HG02884 (cell line): ENCODE results near the gene NANOGP8.

Experiments used
- ATAC-seq: cut with Tn5 transposase; IDR thresholded peaks from one replicate; pipeline ENCODE4 v1.9.1; 2021; ENCODE audit warnings: mild to moderate bottlenecking, moderate library complexity; ENCODE audit not compliant: unreplicated experiment

NANOGP8 gene

GRCh38 chr15:35061161-35061824 lies 23.8 kb downstream of the NANOGP8 start:
- no peak for ATAC-seq

DNA sequence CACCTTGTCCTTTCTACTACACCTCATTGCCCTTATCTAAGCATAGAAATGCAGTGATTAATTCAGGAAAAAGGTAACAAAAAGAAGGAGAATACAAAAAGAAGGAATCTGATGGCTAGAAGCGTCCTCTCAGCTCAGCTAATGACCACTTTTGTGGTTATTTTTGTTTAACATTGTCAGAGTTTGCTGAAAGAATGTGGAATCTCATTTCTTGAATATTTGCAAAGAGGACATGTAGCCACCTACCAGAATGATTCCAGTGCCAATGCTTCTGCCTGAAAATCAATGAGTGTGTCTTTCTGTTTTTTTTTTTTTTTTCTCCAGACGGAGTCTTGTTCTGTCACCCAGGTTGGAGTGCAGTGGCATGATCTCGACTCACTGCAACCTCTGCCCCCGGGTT lies 24.5 kb downstream of the NANOGP8 start:
- ATAC-seq = no peak

GRCh38 chr15:35058534-35059054 lies 26.5 kb downstream of the NANOGP8 start:
- ATAC-seq = no peak

DNA sequence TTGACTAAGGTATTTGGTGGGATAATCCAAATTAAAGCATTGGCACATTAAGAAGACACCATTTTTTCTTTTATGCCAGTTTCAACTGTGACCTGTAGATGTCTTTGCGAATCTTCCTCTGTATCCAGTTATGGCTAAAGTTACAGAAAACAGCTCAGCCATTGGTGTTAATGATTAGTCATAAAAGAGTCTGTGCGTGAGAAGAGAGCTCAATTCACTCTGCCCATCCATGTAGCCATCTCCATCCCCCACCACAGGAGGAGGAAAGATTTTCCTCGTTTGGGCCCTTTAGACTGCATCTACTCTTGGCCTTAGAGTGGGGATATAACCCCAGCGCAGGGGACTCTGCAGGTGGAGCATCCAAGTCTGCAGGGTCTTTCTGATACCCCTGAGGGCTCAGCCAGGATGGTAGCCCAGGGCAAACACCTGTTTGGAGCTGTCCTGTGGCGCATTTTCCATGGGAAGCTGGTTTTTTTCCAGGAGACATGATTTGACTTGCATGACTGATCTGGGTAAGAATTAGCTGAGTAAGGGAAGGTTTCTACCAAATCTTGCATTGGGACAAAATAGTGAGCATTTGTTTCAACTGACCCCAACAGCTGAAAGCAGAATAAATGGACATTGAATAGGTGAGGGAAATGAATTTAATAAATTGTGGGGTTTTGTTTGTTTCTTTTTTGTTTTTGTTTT lies 29.5 kb downstream of the NANOGP8 start:
- no peak for ATAC-seq

GRCh38 chr15:35054380-35054779 lies 30.7 kb downstream of the NANOGP8 start:
- ATAC-seq = no peak

DNA sequence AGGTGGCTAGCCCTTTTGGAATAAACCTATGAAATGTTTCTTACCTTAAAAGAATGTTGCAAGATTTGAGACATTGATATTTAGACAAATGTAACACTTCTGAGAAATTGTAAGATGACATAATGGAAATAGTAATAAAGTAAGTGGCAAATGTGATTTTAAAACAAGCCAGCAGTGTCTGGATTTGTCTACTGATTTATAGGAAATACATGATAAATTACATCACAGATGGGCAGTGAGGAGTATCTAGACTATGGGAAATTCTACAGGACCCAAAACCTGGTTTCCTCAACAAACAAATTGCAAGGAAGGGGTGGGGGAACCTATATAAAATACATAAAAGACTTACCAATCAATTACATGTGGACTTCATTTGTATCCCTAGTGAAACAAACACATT lies 37.1 kb downstream of the NANOGP8 start:
- ATAC-seq = no peak

- ATAC-seq = no peak
Observed at GRCh38 chr15:35047528-35047927, 37.6 kb downstream of the NANOGP8 start.

DNA sequence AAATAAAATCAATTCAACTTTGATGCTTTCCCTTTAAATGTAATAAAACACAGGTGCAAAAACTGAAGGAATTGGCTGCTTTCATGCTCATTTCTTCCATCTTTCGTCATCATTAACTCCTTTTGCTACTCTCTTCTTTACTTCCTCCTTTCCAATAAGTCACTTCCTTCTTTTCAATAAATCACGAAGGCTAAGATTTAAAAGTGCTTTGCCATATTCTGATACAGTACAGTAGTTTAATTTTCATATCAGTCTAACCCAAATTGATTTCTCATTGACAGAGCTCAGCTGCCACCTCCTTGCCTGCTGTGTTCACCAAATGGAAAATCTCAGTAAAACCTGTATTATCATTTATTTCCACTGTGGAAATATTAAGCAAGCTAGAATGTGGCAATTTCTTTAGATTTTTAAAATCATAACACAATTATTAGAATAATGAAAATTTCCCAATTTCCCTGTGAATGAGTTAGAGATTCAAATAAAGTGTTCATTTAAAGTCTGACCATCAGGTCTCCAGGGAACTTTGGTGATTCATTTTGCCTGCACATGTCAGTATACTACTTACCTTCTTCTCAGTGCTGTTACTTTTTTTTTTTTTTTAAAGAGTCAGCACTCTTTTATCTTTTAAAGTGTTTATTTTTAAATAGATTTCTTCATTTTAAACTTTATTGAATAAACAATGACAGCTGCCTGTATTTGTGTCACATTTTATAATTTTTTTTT lies 41.6 kb downstream of the NANOGP8 start:
- ATAC-seq = no peak

DNA sequence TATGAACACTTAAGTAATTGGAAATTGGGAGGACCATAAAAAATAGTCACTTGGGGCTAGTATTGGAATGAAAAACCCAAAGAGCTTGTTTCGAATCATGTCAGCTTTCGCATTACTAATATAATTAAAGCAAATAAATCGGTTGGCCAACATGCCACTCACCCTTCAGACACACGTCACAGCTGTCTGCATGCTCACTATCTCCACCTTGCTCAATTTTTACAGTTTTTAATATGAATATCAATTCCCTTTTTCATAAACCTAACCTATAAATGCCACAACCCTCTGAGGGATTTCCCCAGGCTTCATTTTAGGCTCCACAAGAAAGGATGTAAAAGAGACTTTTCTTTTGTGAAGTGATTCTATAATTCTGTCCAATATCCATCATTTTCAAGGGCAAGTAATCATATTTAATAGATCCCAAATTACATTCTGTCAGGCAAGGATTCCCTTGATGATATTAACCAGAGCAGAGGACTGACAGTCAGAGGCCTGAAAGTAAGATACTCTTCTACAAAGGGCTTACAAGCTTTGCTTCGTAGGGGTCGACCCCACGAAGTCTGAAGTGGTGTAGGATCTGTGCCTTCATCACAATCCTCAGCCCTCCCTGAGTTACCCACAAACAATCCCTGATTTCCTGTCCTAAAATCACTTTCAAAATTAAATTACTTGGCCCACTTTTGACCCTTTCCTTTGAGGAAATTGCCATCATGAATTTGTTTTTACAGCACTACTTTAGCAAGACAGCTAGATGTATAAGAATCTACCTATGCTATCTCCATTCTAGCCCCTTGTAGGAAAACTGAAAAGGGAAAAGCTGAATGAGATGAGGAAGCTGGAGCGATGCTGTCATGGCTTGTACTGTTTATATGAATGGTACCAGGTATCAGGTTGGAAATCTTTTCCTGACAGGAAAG lies 44.5 kb downstream of the NANOGP8 start:
- ATAC-seq = peak; percentile 54

GRCh38 chr15:35038626-35039451 lies 46.3 kb downstream of the NANOGP8 start:
- ATAC-seq = no peak
